Mesendoderm (in vitro differentiated cells): ENCODE results near the gene SYT7.

Source experiments
- DNase-seq: peaks from one replicate; pipeline ENCODE4 v3.0.0; 2013
- H2AK5ac ChIP-seq: 2 replicates; pipeline ENCODE4 v1.6.1; 2013; ENCODE audit warnings: low read length, inconsistent platforms
- H2BK120ac ChIP-seq: 2 replicates; pipeline ENCODE4 v1.6.1; 2013; ENCODE audit warnings: low read depth, mild to moderate bottlenecking, low read length, moderate library complexity, mixed read lengths
- H2BK15ac ChIP-seq: replicated peaks from 2 replicates; pipeline ENCODE4 v1.6.1; 2013; ENCODE audit warnings: low read depth, mild to moderate bottlenecking, moderate library complexity
- H2BK5ac ChIP-seq: 2 replicates; pipeline ENCODE4 v1.6.1; 2013; ENCODE audit warnings: low read length, inconsistent platforms
- H3K18ac ChIP-seq: 2 replicates; pipeline ENCODE4 v1.6.1; 2013; ENCODE audit warnings: mild to moderate bottlenecking, low read length, mixed read lengths
- H3K23ac ChIP-seq: one replicate; pipeline ENCODE4 v1.6.1; 2013; ENCODE audit warnings: low read length
- H3K27ac ChIP-seq: 2 replicates; pipeline ENCODE4 v1.5.1; 2013; ENCODE audit warnings: low read depth, mild to moderate bottlenecking, inconsistent platforms, low read length, moderate library complexity
- H3K27me3 ChIP-seq: 2 replicates; pipeline ENCODE4 v1.6.1; 2013; ENCODE audit warnings: low read length, control low read depth, mild to moderate bottlenecking, inconsistent platforms; ENCODE audit not compliant: insufficient read depth, poor library complexity
- H3K36me3 ChIP-seq: 2 replicates; pipeline ENCODE4 v1.6.1; 2013; ENCODE audit warnings: low read length, inconsistent platforms; ENCODE audit not compliant: control insufficient read depth, insufficient read depth
- H3K4ac ChIP-seq: one replicate; pipeline ENCODE4 v1.6.1; 2013; ENCODE audit warnings: low read depth, mild to moderate bottlenecking, low read length, moderate library complexity
- H3K4me1 ChIP-seq: 2 replicates; pipeline ENCODE4 v1.6.1; 2013; ENCODE audit warnings: low read depth, low read length, inconsistent platforms; ENCODE audit not compliant: control insufficient read depth
- H3K4me2 ChIP-seq: 2 replicates; pipeline ENCODE4 v1.6.1; 2013; ENCODE audit warnings: low read length
- H3K4me3 ChIP-seq: 2 replicates; pipeline ENCODE4 v1.5.1; 2013; ENCODE audit warnings: mild to moderate bottlenecking, low read length
- H3K56ac ChIP-seq: one replicate; pipeline ENCODE4 v1.6.1; 2013; ENCODE audit warnings: low read length
- H3K79me1 ChIP-seq: 2 replicates; pipeline ENCODE4 v1.6.1; 2013; ENCODE audit warnings: low read length, inconsistent platforms
- H3K79me2 ChIP-seq: 2 replicates; pipeline ENCODE4 v1.6.1; 2013; ENCODE audit warnings: mild to moderate bottlenecking, low read length; ENCODE audit not compliant: control insufficient read depth, insufficient read depth
- H3K9ac ChIP-seq: 2 replicates; pipeline ENCODE4 v1.6.1; 2013; ENCODE audit warnings: low read length, inconsistent platforms
- H4K5ac ChIP-seq: one replicate; pipeline ENCODE4 v1.6.1; 2013; ENCODE audit warnings: low read length
- H4K8ac ChIP-seq: one replicate; pipeline ENCODE4 v1.6.1; 2013; ENCODE audit warnings: low read depth, mild to moderate bottlenecking, control low read depth, low read length, moderate library complexity
- WGBS: extraction: QIAGEN DNeasy Blood & Tissue Kit; methylation state at CpG from one replicate; pipeline ENCODE4 v1.1.7; 2013; ENCODE audit warnings: low lambda C conversion rate, missing lambda C conversion rate; ENCODE audit not compliant: insufficient coverage; ENCODE audit errors: extremely low coverage; 5-methylcytosine and 5-hydroxymethylcytosine counted together

The SYT7 gene

DNA sequence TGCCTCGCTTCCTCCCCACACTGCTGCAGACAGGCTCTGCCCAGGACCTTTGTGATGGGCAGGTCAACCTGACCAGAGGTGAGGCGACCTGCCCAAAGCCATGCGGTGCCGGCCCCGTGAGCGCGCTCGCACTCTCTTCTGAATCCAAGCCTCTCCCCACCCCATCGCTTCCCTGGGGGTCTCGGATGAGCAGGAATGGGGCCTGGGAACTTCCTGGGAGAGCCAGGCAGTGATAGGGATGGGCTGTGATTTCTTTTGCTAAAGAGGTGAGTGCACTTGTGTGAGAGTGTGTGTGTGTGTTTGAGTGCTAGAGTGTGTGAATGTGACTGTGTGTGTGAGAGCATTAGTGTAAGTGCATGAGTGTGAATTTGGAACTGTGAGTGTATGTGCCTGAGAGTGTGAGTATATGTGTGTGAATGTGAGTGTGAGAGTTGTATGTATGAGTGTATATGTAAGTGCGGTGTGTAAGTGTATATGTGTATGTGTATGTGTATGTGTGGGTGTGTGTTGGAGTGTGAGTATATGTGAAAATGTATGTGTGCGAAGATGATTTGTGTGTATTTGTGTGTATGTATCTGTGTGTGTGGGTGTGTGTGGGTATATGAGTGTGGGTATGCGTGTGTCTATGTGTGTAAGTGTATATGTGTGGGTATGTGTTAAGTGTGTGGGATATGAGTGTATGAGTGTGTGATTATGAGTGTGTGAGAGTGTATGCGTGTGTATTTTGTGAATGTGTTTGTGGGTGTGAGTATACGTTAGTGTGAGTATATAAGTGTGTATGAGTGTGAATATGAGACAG lies 84.1 kb downstream of the SYT7 start:
- no peak overlapping the region for H3K9ac ChIP-seq
- no peaks in the 10 kb centered on the region for H3K79me1 ChIP-seq
- 100% methylated on average over 5 of the region's 15 CpGs for WGBS
- H3K4ac ChIP-seq, result no peak overlapping the region
- H2AK5ac ChIP-seq, result no peak overlapping the region
- no peaks in the 10 kb centered on the region for H3K79me2 ChIP-seq
- H3K4me3 ChIP-seq, result no peak overlapping the region
- no peaks in the 10 kb centered on the region for H3K27me3 ChIP-seq
- H3K4me2 ChIP-seq, result no peak overlapping the region
- H3K4me1 ChIP-seq, result no peaks in the 10 kb centered on the region
- no peak overlapping the region for H3K18ac ChIP-seq
- H4K8ac ChIP-seq, result no peak overlapping the region
- no peak overlapping the region for H3K56ac ChIP-seq
- H4K5ac ChIP-seq, result no peak overlapping the region
- H3K27ac ChIP-seq, result no peak overlapping the region
- no peak overlapping the region for H2BK5ac ChIP-seq
- no peak for DNase-seq
- no peak overlapping the region for H2BK15ac ChIP-seq
- H3K23ac ChIP-seq, result no peak overlapping the region
- no peak overlapping the region for H2BK120ac ChIP-seq
- H3K36me3 ChIP-seq, result no peaks in the 10 kb centered on the region

DNA sequence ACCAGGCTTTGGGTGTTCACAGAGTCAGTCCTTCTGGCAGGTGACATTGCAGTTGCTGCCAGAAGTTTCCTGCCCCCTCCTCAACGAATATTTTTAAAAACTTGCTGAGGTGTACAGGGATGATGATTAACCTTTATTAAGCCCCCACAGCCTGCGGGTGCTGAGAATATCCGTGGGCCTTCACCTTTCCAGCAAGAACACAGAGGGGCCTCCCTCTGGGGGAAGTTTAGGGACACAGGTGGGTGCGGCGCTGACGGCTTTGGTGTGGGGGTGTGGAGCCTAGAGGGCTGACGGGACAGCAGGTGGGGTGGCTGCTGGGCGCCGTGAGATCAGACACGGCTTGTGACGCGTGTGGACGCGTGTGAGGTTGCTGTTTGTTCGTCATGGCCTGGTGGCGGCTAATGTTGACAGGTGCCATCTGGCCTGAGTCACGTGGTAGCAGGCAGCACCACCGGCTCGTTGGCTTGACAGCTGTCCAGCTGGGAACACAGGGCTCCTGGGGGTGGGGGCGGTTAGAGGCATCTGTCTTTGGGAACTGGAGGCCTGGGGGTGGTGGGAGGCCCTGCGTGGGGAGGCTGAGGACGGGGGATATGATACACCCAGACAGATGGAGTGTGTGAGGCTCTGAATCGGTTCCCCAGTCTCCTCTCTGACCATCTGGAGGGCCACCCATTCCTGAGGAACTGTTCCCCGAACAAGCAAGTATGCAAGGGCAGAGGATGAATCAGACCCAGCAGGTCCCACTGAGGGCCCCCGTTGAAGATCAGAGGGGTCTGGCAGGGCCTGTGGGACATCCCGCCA lies 84.9 kb downstream of the SYT7 start:
- no peak overlapping the region for H3K23ac ChIP-seq
- no CpG with 5 or more reads among the region's 26 CpGs for WGBS
- H3K27me3 ChIP-seq, result no peaks in the 10 kb centered on the region
- no peak overlapping the region for H3K56ac ChIP-seq
- no peak overlapping the region for H4K8ac ChIP-seq
- no peak overlapping the region for H4K5ac ChIP-seq
- DNase-seq, result no peak
- H3K79me2 ChIP-seq, result no peaks in the 10 kb centered on the region
- H2BK5ac ChIP-seq, result no peak overlapping the region
- no peak overlapping the region for H3K9ac ChIP-seq
- H3K4ac ChIP-seq, result no peak overlapping the region
- no peak overlapping the region for H2AK5ac ChIP-seq
- H2BK15ac ChIP-seq, result no peak overlapping the region
- H3K27ac ChIP-seq, result no peak overlapping the region
- H3K4me3 ChIP-seq, result no peak overlapping the region
- no peak overlapping the region for H3K4me2 ChIP-seq
- no peak overlapping the region for H3K18ac ChIP-seq
- no peaks in the 10 kb centered on the region for H3K36me3 ChIP-seq
- no peak overlapping the region for H2BK120ac ChIP-seq
- no peaks in the 10 kb centered on the region for H3K4me1 ChIP-seq
- no peaks in the 10 kb centered on the region for H3K79me1 ChIP-seq

DNA sequence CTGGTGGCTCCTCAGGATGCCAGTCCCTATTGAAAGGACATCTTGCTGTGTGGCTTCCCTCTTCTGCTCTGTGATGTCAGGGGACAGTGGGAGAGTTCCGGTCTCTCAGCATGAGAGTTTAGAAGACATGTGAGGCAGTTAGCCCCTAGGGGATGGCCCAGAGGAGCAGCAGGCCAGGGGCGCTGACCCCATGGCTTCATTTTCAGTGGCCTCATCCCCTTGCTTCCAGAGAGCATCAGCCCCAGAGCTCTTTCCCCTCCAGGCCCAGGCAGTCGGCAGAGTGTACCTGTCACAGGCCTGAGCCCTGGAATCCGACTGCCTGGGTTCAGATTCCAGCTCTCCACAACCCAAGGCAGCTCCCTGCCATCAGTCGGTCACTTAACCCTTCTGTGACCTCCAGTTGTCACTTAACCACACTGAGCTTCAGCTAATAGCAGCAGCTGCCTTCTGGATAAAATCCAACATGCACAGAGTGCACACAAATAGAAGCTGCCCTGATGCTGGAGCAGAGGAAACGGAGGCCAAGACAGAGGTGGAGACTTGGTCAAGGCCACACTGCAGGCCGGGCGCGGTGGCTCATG lies 86.4 kb downstream of the SYT7 start:
- no peak for DNase-seq
- Histone ChIP-seq H4K5ac (no peak overlapping the region), H3K36me3 (no peaks in the 10 kb centered on the region), H3K4ac (no peak overlapping the region), H4K8ac (no peak overlapping the region), H2BK120ac (no peak overlapping the region), H2BK15ac (no peak overlapping the region), H3K18ac (no peak overlapping the region), H3K4me2 (no peak overlapping the region), H3K4me3 (no peak overlapping the region), H3K4me1 (no peaks in the 10 kb centered on the region), H2AK5ac (no peak overlapping the region), H3K27ac (no peak overlapping the region), H3K27me3 (no peaks in the 10 kb centered on the region), H3K56ac (no peak overlapping the region), H3K23ac (no peak overlapping the region), H3K79me1 (no peaks in the 10 kb centered on the region), H3K9ac (no peak overlapping the region), H3K79me2 (no peaks in the 10 kb centered on the region), H2BK5ac (no peak overlapping the region)
- no CpG with 5 or more reads among the region's 9 CpGs for WGBS

DNA sequence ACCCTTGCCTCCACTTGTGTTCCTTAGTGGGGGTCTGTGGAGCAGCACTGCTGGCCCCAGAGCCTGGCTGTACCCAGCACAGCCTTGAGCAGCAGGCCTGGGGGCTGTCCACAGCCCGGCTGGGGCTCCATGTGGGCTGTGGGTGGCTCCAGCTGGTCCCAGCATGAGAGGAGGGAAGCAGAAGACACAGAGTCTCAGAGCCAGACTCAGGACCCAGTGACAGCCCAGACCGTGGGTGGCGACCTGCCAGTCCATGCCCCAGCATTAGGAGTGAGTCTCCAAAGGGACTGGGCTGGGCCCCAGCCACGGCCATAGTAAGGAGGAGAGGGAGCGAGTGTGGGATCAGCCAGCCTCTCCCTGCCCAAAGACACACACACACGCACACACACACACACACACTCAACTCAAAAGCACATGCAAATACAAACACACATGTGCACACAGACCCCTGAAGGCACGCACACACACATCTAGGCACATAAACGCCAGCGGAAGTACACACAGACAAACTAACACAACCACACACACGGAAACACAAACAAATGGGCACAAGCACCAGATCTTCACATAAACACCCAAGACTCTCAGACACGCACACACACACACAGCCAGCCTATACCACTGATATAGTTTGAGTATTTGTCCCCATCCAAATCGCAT lies 89.0 kb downstream of the SYT7 start:
- Histone ChIP-seq H3K4me1 (peaks cover 2% of the 10 kb centered on the region), H3K27me3 (no peaks in the 10 kb centered on the region), H3K18ac (no peak overlapping the region), H3K4me2 (no peak overlapping the region), H2BK120ac (no peak overlapping the region), H3K79me2 (no peaks in the 10 kb centered on the region), H2BK15ac (no peak overlapping the region), H3K4me3 (no peak overlapping the region), H3K27ac (no peak overlapping the region), H2AK5ac (no peak overlapping the region), H3K79me1 (no peaks in the 10 kb centered on the region), H4K8ac (no peak overlapping the region), H3K9ac (no peak overlapping the region), H3K23ac (no peak overlapping the region), H2BK5ac (no peak overlapping the region), H3K4ac (no peak overlapping the region), H3K56ac (no peak overlapping the region), H3K36me3 (no peaks in the 10 kb centered on the region), H4K5ac (no peak overlapping the region)
- DNase-seq, result no peak
- no CpG with 5 or more reads among the region's 12 CpGs for WGBS

DNA sequence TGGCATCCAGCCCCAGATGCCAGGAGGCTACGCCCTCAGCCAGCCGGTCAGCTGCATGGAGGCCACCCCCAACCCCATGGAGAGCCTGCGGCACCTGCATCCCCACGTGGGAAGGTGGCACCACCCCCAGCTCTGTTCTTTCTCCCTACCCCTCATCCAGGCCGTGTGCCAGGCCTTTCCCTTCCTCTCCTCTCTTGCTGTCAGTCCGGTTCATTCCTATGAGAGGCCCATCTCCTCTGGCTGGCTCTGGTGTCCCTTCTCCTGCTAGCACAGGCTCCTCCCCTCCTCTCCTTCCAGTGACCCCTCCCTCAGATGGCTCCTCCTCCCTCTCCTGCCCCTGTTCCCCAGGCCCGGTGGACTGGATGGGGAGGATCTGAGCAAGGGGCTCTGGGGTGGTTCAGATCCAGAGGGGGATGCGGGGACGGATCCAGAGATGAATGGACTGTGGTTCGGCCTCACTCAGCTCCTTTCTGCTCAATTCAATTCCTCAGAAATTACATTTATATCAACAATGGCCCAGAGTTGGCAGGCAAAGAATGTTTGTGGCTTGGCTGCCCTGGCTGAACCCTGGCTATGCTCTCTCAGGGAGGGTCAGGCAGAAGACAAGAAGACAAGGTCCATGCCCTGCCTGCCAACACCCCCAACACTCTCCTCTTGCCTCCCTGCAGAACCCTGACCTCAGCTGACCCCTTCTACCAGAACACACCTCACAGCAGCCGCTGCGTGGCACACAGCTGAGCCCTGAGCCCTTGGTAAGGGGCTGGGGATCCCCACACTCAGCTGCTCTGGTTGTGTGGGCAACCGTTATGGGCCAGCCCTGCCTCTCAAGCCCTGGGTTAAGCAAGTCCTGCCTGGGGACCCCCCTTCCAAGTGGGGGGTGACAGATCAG lies 90.8 kb downstream of the SYT7 start:
- Histone ChIP-seq H4K5ac (no peak overlapping the region), H3K79me1 (no peaks in the 10 kb centered on the region), H3K27ac (no peak overlapping the region), H3K9ac (no peak overlapping the region), H3K27me3 (no peaks in the 10 kb centered on the region), H3K56ac (no peak overlapping the region), H3K4me2 (no peak overlapping the region), H2BK120ac (no peak overlapping the region), H3K36me3 (no peaks in the 10 kb centered on the region), H3K4me1 (peaks cover 2% of the 10 kb centered on the region), H3K23ac (no peak overlapping the region), H3K4me3 (no peak overlapping the region), H2BK15ac (no peak overlapping the region), H3K4ac (no peak overlapping the region), H4K8ac (no peak overlapping the region), H2BK5ac (no peak overlapping the region), H2AK5ac (no peak overlapping the region), H3K18ac (no peak overlapping the region), H3K79me2 (no peaks in the 10 kb centered on the region)
- WGBS, result no CpG with 5 or more reads among the region's 13 CpGs
- peak; percentile 44 for DNase-seq
